T-cell (primary cell): Measurements from ENCODE around the gene PTPN1. TPM values are rescaled to one million over a fixed set of nuclear protein-coding genes. Genes with fewer than 3 reads are reported as not detected.
A peak's percentile ranks its signal among the peaks of the same experiment; 100 is the strongest.
"Not testable (repeated sequence)": the region's sequence is repeated elsewhere in the genome, so short reads cannot be mapped to it uniquely, and the experiment has no call there.

Experiments
- ATAC-seq, 4 experiments: fragments of 200-7000 bp in 3 of 4; fragments of 150-1000 bp in 1 of 4; cut with Tn5 transposase; replicated peaks in 1 of 4; 1 replicate in 3 of 4; 2 replicates in 1 of 4; pipeline ENCODE4 v1.10.0; 2021; ENCODE audit warnings: moderate library complexity in 3 of 4, mild to moderate bottlenecking in 2 of 4, moderate number of reproducible peaks in 1 of 4
- CTCF ChIA-PET, 2 donors: fragments of 300-600 bp; sonication (Branson Sonifier 250); formaldehyde crosslinking; loops; one replicate each; lab custom pipeline; 2022; ENCODE audit warnings: antibody characterized with exemption in 2 of 2; lab: Charles Lee
- POLR2A ChIA-PET, 2 donors: fragments of 300-600 bp; sonication (Branson Sonifier 250); formaldehyde crosslinking; loops; one replicate each; lab custom pipeline; 2022; ENCODE audit warnings: antibody characterized with exemption in 2 of 2; lab: Charles Lee
- DNase-seq, 35 experiments: peaks; one replicate each; pipeline versions ENCODE4 v3.0.0 to v3.0.0-alpha.2; 2013 to 2023
- H3K27ac ChIP-seq: one replicate; pipeline ENCODE4 v1.5.1; 2013; ENCODE audit warnings: low read length
- H3K27me3 ChIP-seq, 2 experiments: replicated peaks in 1 of 2; 1 replicate in 1 of 2; 2 replicates in 1 of 2; pipeline versions ENCODE4 v1.6.1 to v1.7.0; 2013; ENCODE audit warnings: low read length in 1 of 2, mixed read lengths in 1 of 2; ENCODE audit not compliant: control insufficient read depth in 2 of 2, insufficient read depth in 2 of 2; ENCODE audit errors: extremely low read depth in 1 of 2
- H3K36me3 ChIP-seq, 2 donors: 1 replicate in 1 of 2; 2 replicates in 1 of 2; pipeline versions ENCODE4 v1.6.1 to v1.7.0; 2013; ENCODE audit warnings: low read length in 1 of 2; ENCODE audit not compliant: control insufficient read depth in 2 of 2, insufficient read depth in 1 of 2; ENCODE audit errors: extremely low read depth in 1 of 2
- H3K4me1 ChIP-seq, 2 experiments: 1 replicate in 1 of 2; 2 replicates in 1 of 2; pipeline versions ENCODE4 v1.6.1 to v1.7.0; 2013; ENCODE audit warnings: low read length in 2 of 2, mixed read lengths in 1 of 2; ENCODE audit not compliant: insufficient read depth in 2 of 2, control insufficient read depth in 1 of 2; ENCODE audit errors: extremely low read depth in 1 of 2
- H3K4me3 ChIP-seq, 2 donors: 1 replicate in 1 of 2; 2 replicates in 1 of 2; pipeline versions ENCODE4 v1.5.1 to v1.7.0; 2013; ENCODE audit warnings: mild to moderate bottlenecking in 2 of 2, low read length in 1 of 2, moderate library complexity in 1 of 2; ENCODE audit not compliant: control insufficient read depth in 1 of 2; ENCODE audit errors: extremely low read depth in 1 of 2
- H3K9me3 ChIP-seq: 2 replicates; pipeline ENCODE4 v1.7.0; 2013
- H3K27ac Mint-ChIP-seq, 2 donors: one replicate each; pipeline ENCODE4 v1.8.0; 2020 to 2021; ENCODE audit warnings: mild to moderate bottlenecking in 2 of 2, mixed read lengths in 2 of 2
- H3K27me3 Mint-ChIP-seq, 2 donors: one replicate each; pipeline ENCODE4 v1.8.0; 2021 to 2022; ENCODE audit warnings: mixed read lengths in 2 of 2
- H3K36me3 Mint-ChIP-seq: one replicate; pipeline ENCODE4 v1.8.0; 2021; ENCODE audit warnings: mixed read lengths
- H3K4me1 Mint-ChIP-seq, 3 donors: one replicate each; pipeline ENCODE4 v1.8.0; 2020 to 2022; ENCODE audit warnings: mixed read lengths in 3 of 3, mild to moderate bottlenecking in 1 of 3
- H3K4me3 Mint-ChIP-seq, 3 donors: one replicate each; pipeline ENCODE4 v1.8.0; 2020 to 2022; ENCODE audit warnings: mild to moderate bottlenecking in 3 of 3, mixed read lengths in 3 of 3, moderate library complexity in 3 of 3
- H3K9me3 Mint-ChIP-seq, 3 donors: one replicate each; pipeline ENCODE4 v1.8.0; 2020 to 2022; ENCODE audit warnings: mixed read lengths in 3 of 3
- WGBS: methylation state at CpG from one replicate; pipeline ENCODE4 v1.1.5; 2013; ENCODE audit warnings: missing lambda C conversion rate; ENCODE audit not compliant: insufficient coverage; 5-methylcytosine and 5-hydroxymethylcytosine counted together
- total RNA-seq, 35 experiments: library from RNA in 6 of 35; stranded (reverse) in 6 of 35; fragments of 120-200 nt in 1 of 35; gene quantifications; one replicate each; pipeline versions ENCODE4 v1.2.1 to v1.2.4 and lab custom pipeline; 2013 to 2026

PTPN1 gene
- total RNA-seq, 5 donors from 2014 or later (not counting 1 experiment from before 2014, with no cell fraction given), result 50.7 to 67.9 (median 55.3) TPM

DNA sequence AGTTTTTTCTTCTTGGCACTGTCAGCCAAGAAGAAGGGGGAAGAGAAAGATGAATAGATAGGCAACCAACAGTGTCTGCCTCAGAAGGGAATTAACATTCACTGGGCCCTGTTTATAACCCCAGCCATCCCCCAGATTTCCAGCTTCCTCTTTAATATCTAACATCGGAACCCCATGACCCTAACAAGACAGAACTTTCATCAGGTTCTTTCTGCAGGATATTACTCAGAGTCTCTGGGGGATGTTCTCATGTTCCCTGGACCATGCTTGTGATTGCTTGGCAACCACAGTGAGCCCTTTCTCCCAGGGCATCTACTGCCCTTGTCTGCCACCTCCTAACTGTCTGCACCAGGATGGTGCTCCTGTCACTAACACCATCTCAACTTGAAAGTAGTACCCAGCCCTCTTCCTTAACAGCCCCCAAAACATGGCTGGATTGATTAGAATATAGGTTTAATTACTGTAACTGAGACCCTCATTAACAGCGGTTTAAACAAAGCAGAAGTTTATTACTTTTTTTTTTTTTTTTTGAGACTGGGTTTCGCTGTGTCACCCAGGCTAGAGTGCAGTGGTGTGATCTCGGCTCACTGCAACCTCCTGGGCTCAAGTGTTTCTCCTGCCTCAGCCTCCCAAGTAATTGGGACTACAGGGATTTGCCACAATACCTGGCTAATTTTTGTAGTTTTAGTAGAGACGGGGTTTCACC, 12.0 kb upstream of the PTPN1 start:
- DNase-seq (no peak), ATAC-seq (no peak)
- Mint-ChIP-seq H3K27me3 (peaks cover 0 to 2% of the 10 kb centered on the region in 2 donors), H3K36me3 (no peaks in the 10 kb centered on the region), H3K4me3 (no peak overlapping the region), H3K27ac (no peak overlapping the region), H3K9me3 (no peaks in the 10 kb centered on the region), H3K4me1 (peaks cover 0 to 2% (median 0%) of the 10 kb centered on the region in 3 donors)
- POLR2A ChIA-PET, result interaction anchor here in 1 of 2 donors (0.6 kb wide), 1 partner anchor 560 kb away, joined by 3 read pairs; no protein-coding TSS in a partner anchor
- H3K27me3 ChIP-seq, result peaks cover 0 to 2% of the 10 kb centered on the region in 2 experiments
- no CpG with 5 or more reads among the region's 5 CpGs for WGBS
- no peaks in the 10 kb centered on the region for H3K4me1 ChIP-seq
- CTCF ChIA-PET, result interaction anchor here in 1 of 2 donors (0.7 kb wide), 1 partner anchor 19 kb away, joined by 4 read pairs; no protein-coding TSS in a partner anchor
- no peaks in the 10 kb centered on the region for H3K9me3 ChIP-seq
- no peak overlapping the region for H3K4me3 ChIP-seq
- no peaks in the 10 kb centered on the region for H3K36me3 ChIP-seq
- no peak overlapping the region for H3K27ac ChIP-seq

DNA sequence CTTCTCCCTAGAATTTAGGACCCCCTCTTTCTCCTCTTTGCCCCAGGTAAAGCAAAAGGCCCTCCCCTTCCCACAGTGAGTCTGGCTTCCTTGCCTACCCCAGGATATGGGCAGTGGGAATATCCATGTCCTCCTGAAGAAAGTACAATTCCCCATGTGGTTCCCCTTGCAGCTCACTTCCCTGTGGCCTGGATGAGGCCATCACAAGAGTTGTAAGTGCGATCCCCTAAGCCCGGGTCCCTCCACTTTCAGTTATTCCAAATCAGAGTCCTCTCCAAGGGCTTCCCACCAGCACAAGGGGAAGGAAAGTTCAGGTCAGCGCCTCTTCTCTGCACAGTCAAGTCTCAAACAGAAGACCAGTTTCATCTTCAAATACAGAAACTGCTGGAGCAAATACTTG, 10.2 kb upstream of the PTPN1 start:
- ChIA-PET POLR2A (interaction anchor here in 1 of 2 donors (0.6 kb wide), 1 partner anchor 555 kb away, joined by 3 read pairs; no protein-coding TSS in a partner anchor), CTCF (interaction anchor here in 1 of 2 donors (0.5 kb wide), 1 partner anchor 28 kb away, joined by 8 read pairs; no protein-coding TSS in a partner anchor)
- Mint-ChIP-seq H3K36me3 (no peaks in the 10 kb centered on the region), H3K4me1 (peaks cover 4 to 8% (median 5%) of the 10 kb centered on the region in 3 donors), H3K27me3 (no peaks in the 10 kb centered on the region), H3K9me3 (no peaks in the 10 kb centered on the region), H3K4me3 (no peak overlapping the region), H3K27ac (no peak overlapping the region)
- H3K4me3 ChIP-seq, result no peak overlapping the region
- no peaks in the 10 kb centered on the region for H3K9me3 ChIP-seq
- DNase-seq (no peak), ATAC-seq (no peak)
- no peaks in the 10 kb centered on the region for H3K27me3 ChIP-seq
- no peaks in the 10 kb centered on the region for H3K36me3 ChIP-seq
- H3K4me1 ChIP-seq, result peaks cover 0 to 3% of the 10 kb centered on the region in 2 experiments
- H3K27ac ChIP-seq, result no peak overlapping the region
- WGBS, result no CpG with 5 or more reads among the region's 3 CpGs

DNA sequence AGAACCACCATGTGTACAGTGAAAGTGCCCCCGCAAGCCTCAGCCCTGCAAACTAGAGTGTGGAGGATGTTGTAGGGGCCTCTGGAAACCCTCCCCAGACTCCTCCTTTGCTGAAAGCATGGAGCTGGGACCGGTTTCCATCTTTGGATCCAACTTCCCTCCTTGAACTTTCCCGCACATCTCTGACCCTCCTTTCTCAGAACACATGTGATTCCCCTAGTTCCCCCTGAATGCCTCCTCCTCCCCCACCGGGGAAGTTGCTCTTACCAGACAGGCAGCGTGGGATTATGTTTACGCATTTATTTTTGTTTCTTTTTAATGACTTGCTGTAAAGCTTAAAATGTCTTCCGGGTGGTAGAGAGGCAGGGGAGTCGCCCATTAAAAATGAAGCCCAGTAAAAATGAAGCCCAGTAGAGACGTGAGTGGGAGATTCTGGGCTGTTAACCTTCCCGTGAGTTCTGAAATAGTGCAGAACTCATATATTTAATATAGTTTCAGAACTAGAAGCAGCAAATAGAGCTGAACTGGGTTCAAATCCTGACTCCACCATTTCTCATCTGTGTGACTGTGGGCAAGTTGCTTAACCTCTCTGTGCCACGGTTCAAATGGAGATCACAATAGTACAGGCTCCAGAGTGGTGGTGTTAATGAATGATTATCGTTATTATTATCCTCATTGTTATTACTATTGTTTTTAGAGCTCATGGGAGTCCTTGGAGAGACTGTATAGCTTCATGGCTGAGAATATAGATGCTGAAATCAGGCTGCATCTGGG, 8.0 kb upstream of the PTPN1 start:
- no peak for ATAC-seq
- Histone ChIP-seq H3K4me3 (no peak overlapping the region), H3K27ac (no peak overlapping the region), H3K4me1 (peaks cover 0 to 3% of the 10 kb centered on the region in 2 experiments), H3K9me3 (no peaks in the 10 kb centered on the region), H3K27me3 (no peaks in the 10 kb centered on the region), H3K36me3 (no peaks in the 10 kb centered on the region)
- Mint-ChIP-seq H3K27me3 (no peaks in the 10 kb centered on the region), H3K4me3 (no peak overlapping the region), H3K27ac (no peak overlapping the region), H3K4me1 (peaks cover 4 to 8% (median 5%) of the 10 kb centered on the region in 3 donors), H3K9me3 (no peaks in the 10 kb centered on the region), H3K36me3 (no peaks in the 10 kb centered on the region)
- ChIA-PET POLR2A (no interaction called here), CTCF (interaction anchor here in 1 of 2 donors (1.0 kb wide), 1 partner anchor 22 kb away, joined by 5 read pairs; no protein-coding TSS in a partner anchor)
- WGBS, result 83% methylated on average over 3 of the region's 12 CpGs
- DNase-seq, result no peak

DNA sequence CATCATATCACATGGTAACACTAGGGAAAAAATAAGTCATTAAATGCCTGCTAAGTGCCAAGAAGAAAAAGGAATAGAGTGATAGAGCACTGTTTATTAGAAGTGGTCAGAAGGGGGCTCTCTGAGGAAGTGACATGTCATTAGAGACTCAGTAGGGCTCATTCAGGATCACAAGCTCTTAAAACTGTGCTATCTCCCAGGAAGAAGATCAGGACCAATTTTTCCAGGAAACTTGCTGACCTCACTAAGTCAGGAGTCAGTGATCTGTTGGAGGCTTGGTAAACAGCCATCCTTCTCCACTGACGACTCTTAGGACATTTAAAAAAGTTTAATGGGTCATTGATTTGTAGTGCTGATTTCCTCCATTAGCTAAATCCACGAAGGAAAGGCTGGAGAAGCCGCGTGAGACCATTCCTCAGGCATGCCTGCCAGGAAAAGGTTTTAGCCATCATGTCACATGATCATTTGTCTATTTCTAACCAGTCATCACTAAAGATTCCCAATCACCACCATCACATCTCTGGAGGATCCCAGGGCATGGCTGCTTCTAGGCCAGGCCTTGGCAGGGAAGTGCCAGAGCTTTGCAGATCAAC, 5.9 kb upstream of the PTPN1 start:
- no peaks in the 10 kb centered on the region for H3K9me3 ChIP-seq
- no peaks in the 10 kb centered on the region for H3K36me3 Mint-ChIP-seq
- H3K27ac ChIP-seq, result no peak overlapping the region
- DNase-seq (peak in 1 of 35 experiments; percentile 45), ATAC-seq (peak in 3 of 4 experiments; percentile 52 to 72 (median 58))
- H3K4me3 Mint-ChIP-seq, result no peak overlapping the region
- H3K27me3 ChIP-seq, result no peaks in the 10 kb centered on the region
- POLR2A ChIA-PET, result interaction anchor here in 1 of 2 donors (0.5 kb wide), 1 partner anchor 13 kb away, joined by 3 read pairs; no protein-coding TSS in a partner anchor
- H3K4me1 Mint-ChIP-seq, result peaks cover 5 to 10% (median 8%) of the 10 kb centered on the region in 3 donors
- H3K4me3 ChIP-seq, result no peak overlapping the region
- H3K4me1 ChIP-seq, result peaks cover under 1 to 4% of the 10 kb centered on the region in 2 experiments
- CTCF ChIA-PET, result interaction anchor here in 1 of 2 donors (0.7 to 2.4 kb wide), 4 partner anchors 10 to 84 kb away, joined by 3 to 13 read pairs (median 3); no protein-coding TSS in a partner anchor
- WGBS, result 93% methylated on average over 3 of the region's 4 CpGs
- no peaks in the 10 kb centered on the region for H3K9me3 Mint-ChIP-seq
- H3K27ac Mint-ChIP-seq, result peak overlapping the region in 1 of 2 donors; percentile 34
- H3K36me3 ChIP-seq, result no peaks in the 10 kb centered on the region
- H3K27me3 Mint-ChIP-seq, result no peaks in the 10 kb centered on the region

DNA sequence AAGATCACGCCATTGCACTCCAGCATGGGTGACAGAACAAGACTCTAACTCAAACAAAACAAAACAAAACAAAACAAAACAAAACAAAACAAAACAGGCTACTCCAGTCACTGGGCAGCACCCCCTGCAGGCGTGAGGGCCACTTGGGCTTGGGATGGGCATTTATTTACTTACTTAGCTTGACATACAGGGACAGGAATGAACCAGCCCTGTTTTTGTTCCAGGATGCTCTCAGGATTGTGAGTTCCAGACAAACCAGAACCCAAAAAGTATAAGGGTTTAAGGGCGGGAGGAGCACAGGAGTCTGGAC, 4.0 kb upstream of the PTPN1 start:
- Histone ChIP-seq H3K4me1 (peaks cover 8 to 12% of the 10 kb centered on the region in 2 experiments), H3K27me3 (no peaks in the 10 kb centered on the region), H3K4me3 (no peak overlapping the region), H3K27ac (no peak overlapping the region), H3K36me3 (no peaks in the 10 kb centered on the region), H3K9me3 (no peaks in the 10 kb centered on the region)
- Mint-ChIP-seq H3K27ac (no peak overlapping the region), H3K4me1 (peaks cover 13 to 17% (median 14%) of the 10 kb centered on the region in 3 donors), H3K27me3 (no peaks in the 10 kb centered on the region), H3K4me3 (no peak overlapping the region), H3K36me3 (no peaks in the 10 kb centered on the region), H3K9me3 (no peaks in the 10 kb centered on the region)
- WGBS, result 86% methylated on average over 1 of the region's 3 CpGs
- ATAC-seq (no peak), DNase-seq (no peak)
- ChIA-PET CTCF (interaction anchor here in 1 of 2 donors (0.6 to 1.2 kb wide), 2 partner anchors 10 to 82 kb away, joined by 3 to 5 read pairs; no protein-coding TSS in a partner anchor), POLR2A (no interaction called here)

DNA sequence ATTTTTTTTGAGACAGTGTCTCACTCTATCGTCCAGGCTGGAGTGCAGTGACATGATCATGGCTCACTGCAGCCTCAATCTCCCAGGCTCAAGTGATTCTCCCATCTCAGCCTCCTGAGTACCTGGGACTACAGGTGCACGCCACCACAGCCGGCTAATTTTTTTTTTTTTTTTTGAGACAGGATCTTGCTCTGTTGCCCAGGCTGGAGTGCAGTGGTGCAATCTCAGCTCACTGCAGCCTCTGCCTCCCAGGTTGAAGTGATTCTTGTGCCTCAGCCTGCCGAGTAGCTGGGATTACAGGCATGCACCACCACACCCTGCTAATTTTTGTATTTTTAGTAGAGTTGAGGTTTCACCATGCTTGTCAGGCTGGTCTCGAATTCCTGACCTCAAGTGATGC, 2.4 kb upstream of the PTPN1 start:
- H3K36me3 Mint-ChIP-seq, H3K36me3 ChIP-seq, H3K27me3 Mint-ChIP-seq, H3K27ac Mint-ChIP-seq, H3K9me3 ChIP-seq, H3K27ac ChIP-seq, CTCF ChIA-PET, H3K27me3 ChIP-seq, ATAC-seq, H3K4me3 ChIP-seq, H3K4me3 Mint-ChIP-seq, H3K9me3 Mint-ChIP-seq, POLR2A ChIA-PET, DNase-seq: not testable (repeated sequence)
- WGBS, result 96% methylated on average over 2 of the region's 5 CpGs
- H3K4me1 Mint-ChIP-seq, result peaks cover 28 to 31% (median 29%) of the 10 kb centered on the region in 3 donors
- H3K4me1 ChIP-seq, result peaks cover 14 to 23% of the 10 kb centered on the region in 2 experiments
